IPS-NIHi7 (cell line): ENCODE data around the gene RABGGTA.

Source experiments
- DNase-seq: peaks from one replicate; pipeline ENCODE4 v3.0.0; 2012; ENCODE audit warnings: mixed read lengths; ENCODE audit errors: extremely low spot score

The RABGGTA gene

DNA sequence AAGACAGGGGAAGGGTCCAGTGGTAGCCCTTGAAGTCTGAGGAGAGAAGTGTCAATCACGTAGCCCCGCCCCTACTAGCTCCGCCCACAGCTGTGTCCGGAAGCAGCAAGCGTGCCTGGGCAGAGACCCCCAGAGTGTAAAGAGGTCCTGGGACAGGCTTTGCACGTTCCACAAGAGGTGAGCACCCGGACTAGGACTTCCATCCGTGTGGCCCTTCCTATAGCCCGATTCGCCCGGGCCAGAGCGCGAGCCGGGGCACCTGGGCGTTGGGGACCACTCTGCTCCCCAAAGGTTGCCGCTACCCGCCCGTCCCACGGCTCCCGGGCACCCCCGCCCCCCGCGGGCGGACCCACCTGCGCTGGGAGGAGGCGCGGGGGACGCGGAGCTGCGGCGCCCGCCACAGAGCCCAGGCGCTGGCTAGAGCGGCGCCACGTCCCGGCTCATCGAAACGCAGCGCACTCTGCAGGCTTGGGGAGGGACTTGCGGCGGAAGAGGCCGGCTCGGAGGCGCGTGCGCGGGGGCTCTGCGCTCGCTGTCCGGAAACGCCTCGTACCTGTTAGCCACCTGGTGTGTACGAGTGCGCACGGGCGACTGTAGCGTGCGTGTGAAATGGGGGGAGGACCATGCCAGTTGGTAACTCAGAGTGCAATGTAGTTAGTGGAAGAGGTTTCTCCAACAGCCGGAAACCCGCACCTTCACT is at the start of gene RABGGTA:
RABGGTA (minus strand) TSS at position 464 of the 700 bp plus-strand sequence. CDS start 482 bp downstream, outside the sequence.
- DNase-seq: peak; percentile 99

DNA sequence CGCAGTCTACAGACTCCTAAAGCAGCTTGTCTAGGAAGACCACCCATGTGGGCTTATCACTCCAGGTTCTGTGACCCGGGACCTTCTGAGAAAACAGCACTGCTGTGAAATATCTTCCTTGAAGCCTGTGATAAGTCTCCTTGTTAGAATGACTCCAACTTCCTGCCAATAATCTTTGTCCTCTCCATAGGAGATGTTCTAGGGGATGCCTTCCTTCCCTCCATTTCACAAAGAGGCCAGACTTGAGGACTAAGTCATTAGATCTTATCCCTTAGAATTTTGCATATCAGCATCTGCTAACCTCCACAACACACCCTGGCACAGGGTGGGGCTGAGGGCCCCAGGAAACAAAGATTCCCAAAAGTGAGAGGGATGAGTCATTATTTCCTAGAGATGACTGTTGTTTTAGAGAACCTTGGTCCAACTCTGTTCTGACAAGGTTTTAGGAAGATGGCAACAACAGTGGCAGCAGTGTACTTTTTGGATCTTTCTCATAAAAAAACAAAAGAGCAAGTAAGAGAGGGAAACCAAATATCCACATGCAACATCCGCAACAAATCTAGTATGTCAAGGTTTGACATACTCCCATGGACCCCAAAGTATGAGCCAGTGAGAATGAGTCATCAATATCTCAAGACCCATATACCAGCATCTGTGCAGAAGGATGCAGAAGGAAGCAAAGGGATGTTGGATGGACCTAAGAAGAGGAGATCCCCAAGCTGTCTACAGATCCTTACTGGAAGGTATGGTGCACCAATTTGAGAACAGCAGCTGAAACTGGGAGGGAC is 45.9 kb upstream of the RABGGTA start:
- no peak for DNase-seq

DNA sequence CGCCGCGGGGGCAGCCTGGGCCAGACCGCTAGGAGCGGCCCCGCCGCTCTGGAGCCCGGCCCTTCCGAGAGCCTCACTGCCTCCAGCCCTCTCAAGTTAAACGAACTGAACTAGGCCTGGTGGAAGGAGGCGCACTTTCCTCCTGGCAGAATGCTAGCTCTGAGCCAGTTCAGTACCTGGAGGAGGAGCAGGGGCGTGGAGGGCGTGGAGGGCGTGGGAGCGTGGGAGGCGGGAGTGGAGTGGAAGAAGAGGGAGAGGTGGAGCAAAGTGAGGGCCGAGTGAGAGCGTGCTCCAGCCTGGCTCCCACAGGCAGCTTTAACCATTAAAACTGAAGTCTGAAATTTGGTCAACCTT is 45.2 kb upstream of the RABGGTA start:
- DNase-seq: no peak

- DNase-seq: peak; percentile 31
Measured at GRCh38 chr14:24315807-24316596, 44.6 kb upstream of the RABGGTA start.

DNA sequence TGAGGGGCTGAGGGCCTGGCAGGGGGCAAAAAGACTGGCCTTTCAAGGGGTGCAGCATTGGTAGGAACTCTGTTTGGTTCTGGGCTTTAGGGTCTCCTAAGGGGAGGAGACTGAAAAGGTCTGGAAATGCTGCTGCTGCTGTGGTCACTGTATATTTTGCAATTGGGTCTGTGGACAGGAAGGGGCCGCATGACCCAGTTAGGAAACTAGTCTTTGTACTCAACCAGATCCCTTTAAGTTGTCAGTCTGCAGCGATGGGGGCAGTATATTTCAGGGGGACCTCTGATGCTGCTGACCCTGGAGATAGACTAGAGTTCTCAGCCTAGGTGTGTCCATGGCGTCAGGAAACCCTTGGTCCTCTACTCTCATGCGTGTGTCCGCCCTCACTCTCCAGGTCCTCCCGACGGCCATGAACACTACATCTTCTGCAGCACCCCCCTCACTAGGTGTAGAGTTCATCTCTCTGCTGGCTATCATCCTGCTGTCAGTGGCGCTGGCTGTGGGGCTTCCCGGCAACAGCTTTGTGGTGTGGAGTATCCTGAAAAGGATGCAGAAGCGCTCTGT is 43.9 kb upstream of the RABGGTA start:
- DNase-seq: no peak

DNA sequence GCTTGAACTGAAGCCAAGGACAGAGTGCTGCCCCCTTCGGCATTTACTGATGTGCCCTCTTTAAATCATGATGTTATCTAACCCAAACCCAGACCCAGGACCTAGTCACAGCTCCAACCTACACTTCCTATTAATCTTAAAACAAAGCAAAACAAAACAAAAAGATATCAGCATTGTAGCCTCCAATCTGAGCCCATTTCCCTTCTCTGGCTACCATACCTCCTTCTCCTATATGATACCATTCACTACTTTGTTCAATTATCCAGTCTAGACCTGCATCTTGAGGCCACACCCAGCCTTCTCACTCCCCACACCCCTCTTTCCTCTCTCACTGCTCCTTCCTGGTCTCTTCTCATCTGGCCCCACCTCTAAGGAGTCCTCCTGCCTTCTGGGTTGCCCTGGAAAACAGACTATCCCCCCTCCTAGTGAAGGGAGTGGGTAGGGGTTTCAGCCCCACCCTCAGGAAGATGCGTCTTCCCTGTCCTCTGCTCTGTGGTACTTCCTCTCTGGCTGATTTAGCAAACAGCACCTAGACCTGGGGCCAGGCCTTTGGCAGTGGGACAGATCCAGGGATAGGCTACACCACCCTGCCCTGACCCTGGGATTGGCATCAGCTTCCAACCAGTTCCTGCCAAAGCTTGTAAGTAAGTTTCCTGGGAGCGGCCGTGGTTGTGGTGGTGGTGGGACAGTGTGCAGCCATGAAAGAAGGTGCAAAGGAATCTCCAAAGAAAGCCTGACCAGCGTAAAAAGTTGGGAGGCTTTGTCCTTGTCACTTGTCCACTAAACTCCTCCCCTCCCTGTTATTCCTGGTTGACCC is 43.2 kb upstream of the RABGGTA start:
- DNase-seq: no peak

DNA sequence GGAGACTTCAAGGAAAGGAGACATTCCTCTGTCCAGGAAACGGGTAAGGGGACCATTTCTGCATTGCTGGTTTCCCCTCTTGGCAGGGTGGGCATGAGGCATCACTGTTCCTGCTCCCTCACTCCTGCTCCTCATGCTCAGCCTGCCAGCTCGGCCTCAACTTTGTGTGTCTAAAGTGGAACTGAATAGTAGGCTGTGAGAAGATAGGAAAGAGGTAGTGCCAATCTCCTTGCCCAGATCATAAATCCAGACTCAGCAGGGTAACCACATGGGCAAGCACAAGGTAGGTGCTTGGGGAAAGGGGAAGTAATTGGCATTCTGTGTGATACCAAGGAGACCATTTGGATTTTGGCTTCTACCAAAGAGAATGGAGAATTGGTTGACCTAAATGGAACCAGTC is 42.5 kb upstream of the RABGGTA start:
- no peak for DNase-seq

- DNase-seq: no peak
Measured at GRCh38 chr14:24312736-24313507, 41.5 kb upstream of the RABGGTA start.

- no peak for DNase-seq
Measured at GRCh38 chr14:24311837-24312615, 40.6 kb upstream of the RABGGTA start.

DNA sequence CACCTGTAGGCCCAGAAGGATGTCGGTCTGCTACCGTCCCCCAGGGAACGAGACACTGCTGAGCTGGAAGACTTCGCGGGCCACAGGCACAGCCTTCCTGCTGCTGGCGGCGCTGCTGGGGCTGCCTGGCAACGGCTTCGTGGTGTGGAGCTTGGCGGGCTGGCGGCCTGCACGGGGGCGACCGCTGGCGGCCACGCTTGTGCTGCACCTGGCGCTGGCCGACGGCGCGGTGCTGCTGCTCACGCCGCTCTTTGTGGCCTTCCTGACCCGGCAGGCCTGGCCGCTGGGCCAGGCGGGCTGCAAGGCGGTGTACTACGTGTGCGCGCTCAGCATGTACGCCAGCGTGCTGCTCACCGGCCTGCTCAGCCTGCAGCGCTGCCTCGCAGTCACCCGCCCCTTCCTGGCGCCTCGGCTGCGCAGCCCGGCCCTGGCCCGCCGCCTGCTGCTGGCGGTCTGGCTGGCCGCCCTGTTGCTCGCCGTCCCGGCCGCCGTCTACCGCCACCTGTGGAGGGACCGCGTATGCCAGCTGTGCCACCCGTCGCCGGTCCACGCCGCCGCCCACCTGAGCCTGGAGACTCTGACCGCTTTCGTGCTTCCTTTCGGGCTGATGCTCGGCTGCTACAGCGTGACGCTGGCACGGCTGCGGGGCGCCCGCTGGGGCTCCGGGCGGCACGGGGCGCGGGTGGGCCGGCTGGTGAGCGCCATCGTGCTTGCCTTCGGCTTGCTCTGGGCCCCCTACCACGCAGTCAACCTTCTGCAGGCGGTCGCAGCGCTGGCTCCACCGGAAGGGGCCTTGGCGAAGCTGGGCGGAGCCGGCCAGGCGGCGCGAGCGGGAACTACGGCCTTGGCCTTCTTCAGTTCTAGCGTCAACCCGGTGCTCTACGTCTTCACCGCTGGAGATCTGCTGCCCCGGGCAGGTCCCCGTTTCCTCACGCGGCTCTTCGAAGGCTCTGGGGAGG is 39.5 kb upstream of the RABGGTA start, which contains the start of gene LTB4R:
LTB4R (plus strand) TSS at position 857 of the 959 bp plus-strand sequence. CDS start 4,150 bp downstream, outside the sequence.
- peak; percentile 73 for DNase-seq

DNA sequence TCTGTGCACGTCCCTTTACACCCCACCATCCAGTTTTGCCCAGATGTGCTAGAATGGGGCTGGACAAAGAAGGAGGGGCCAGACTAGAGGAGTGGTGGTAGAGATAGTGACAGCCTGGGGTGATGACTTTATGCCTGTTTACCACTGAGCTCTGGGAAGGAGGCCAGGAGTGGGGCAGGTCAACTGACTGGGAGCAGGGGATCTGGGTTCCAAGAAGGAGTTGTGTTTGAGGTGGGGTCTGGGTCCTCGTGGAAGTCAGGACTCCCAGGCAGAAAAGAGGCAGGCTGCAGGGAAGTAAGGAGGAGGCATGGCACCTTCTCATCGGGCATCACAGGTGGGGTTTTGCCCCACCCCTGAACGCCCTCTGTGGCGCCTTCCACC is 38.9 kb upstream of the RABGGTA start:
- no peak for DNase-seq

DNA sequence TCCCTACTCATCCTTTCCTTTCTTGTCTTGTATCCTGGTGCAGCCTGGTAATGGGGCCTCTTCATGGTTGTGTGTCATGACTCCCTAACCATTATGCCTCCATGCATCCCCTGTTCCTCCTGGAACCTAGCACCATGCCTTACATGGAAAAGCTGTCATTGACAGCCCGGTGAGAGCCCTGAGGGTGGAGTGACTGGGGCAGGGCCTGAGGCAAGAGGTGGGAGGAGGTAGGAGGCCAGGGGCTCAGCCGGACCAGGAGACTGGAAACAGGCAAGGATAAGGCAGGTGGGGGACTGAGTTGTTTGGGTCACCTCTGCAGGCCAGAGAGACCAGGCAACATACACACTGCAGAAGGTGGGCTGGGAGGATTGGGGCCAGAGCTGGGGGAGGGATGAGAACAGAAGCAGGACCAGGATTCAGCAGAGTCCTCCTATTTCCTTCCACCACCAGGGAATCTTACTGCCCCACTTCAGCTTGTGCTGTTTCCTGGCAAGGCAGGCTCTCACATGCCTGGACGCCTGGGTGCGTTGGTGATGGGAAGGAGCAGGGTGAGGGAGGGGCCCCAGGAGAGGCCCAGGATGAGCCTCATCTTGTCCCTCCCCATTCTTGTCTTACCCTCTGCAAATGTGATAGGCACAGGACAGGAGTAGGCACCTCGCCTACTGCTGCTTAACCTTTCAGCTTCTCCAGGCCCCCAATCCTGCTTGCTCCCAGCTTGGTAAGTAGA is 38.3 kb upstream of the RABGGTA start, which contains the start of gene LTB4R2:
LTB4R2 (plus strand) TSS at position 603 of the 727 bp plus-strand sequence. CDS start 525 bp downstream, outside the sequence.
- no peak for DNase-seq

GRCh38 chr14:24308342-24309124 is 37.1 kb upstream of the RABGGTA start:
- no peak for DNase-seq

DNA sequence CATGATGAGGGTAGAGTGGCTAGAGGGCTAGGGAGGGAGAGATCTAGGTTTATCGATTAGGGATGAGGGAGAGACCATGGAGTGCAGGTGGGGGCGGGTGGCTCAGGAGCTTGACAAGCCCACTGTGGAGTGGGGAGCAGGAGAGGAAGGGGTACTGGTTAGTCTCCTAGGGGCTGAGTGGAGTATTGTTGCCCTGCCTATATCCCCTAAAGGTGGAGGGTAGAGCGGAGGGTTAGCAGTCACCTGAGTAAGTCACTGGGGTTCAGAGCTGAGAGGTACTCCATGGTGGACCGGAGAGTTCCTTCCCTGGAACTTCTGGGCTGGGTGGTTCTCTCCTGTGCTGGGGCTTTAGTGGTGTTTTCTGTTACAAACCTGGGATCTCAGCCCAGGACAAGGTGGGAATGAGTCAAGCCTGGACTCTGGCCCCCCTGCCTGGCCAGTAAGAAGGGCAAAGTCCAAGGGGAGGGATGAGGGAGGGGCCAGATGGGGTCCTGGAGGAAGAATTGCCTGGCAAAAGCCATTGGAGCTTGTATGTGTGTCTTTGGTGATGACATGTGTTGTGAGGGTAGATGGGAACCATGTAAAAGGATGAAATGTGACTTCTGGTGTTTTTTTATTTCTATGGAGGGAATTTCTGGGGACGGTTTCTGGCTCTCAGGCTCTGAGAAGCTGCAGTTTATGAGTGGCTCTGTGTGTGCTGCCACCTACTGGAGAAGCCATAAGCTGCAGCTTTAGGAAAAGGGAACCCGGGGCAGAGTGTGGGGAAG is 36.4 kb upstream of the RABGGTA start, which contains the start of gene CIDEB:
CIDEB (minus strand) TSS at position 403 of the 767 bp plus-strand sequence; CDS start at position 284, 119 bp downstream.
- peak; percentile 77 for DNase-seq

GRCh38 chr14:24307156-24307574 is 35.8 kb upstream of the RABGGTA start:
- DNase-seq: no peak

DNA sequence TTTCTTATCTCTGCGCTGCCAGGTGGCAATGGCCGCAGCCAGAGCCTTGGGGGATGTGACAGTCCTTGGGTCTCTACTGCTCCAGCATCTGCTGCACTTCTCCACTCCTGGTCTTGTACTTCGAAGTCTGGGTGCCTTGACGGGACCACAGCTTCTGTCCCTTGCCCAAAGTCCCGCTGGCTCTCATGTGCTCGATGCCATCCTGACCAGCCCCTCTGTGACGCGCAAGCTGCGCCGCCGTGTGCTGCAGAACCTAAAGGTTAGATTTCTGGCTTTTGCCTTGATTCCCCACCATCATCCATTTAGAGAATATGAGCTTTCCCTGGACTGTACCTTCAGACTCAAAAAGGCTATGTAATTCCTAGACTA is 32.6 kb upstream of the RABGGTA start:
- no peak for DNase-seq
